Measurements from ENCODE around the gene SLC4A9.

DNA sequence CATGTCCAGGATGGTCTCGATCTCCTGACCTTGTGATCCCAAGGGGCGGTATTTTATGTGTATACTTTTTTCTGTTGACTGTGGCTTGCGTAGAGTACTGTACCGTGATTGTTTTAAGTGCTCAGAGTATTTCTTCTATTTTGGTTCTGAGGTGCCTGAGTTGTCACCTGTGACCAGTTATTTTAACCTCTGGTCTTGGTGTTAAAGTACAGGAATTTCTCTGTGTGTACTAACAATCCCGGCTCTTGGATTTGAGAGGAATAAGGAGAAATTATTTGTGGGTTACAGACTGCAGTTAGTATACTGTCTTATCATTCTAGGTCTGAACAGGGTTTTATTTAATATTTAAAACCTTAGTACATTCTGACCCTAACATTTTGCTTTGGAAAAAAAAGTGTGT, 43.6 kb downstream of the SLC4A9 start:
- TF ChIP-seq, protein P1, sequence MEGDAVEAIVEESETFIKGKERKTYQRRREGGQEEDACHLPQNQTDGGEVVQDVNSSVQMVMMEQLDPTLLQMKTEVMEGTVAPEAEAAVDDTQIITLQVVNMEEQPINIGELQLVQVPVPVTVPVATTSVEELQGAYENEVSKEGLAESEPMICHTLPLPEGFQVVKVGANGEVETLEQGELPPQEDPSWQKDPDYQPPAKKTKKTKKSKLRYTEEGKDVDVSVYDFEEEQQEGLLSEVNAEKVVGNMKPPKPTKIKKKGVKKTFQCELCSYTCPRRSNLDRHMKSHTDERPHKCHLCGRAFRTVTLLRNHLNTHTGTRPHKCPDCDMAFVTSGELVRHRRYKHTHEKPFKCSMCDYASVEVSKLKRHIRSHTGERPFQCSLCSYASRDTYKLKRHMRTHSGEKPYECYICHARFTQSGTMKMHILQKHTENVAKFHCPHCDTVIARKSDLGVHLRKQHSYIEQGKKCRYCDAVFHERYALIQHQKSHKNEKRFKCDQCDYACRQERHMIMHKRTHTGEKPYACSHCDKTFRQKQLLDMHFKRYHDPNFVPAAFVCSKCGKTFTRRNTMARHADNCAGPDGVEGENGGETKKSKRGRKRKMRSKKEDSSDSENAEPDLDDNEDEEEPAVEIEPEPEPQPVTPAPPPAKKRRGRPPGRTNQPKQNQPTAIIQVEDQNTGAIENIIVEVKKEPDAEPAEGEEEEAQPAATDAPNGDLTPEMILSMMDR (IDR thresholded peaks at IDR 0.05; ENCODE audit: low read depth, low read length, missing input control) = no peak
- TF ChIP-seq, protein P2, sequence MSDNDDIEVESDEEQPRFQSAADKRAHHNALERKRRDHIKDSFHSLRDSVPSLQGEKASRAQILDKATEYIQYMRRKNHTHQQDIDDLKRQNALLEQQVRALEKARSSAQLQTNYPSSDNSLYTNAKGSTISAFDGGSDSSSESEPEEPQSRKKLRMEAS (IDR thresholded peaks at IDR 0.05) = no peak
- TF ChIP-seq, protein P3, sequence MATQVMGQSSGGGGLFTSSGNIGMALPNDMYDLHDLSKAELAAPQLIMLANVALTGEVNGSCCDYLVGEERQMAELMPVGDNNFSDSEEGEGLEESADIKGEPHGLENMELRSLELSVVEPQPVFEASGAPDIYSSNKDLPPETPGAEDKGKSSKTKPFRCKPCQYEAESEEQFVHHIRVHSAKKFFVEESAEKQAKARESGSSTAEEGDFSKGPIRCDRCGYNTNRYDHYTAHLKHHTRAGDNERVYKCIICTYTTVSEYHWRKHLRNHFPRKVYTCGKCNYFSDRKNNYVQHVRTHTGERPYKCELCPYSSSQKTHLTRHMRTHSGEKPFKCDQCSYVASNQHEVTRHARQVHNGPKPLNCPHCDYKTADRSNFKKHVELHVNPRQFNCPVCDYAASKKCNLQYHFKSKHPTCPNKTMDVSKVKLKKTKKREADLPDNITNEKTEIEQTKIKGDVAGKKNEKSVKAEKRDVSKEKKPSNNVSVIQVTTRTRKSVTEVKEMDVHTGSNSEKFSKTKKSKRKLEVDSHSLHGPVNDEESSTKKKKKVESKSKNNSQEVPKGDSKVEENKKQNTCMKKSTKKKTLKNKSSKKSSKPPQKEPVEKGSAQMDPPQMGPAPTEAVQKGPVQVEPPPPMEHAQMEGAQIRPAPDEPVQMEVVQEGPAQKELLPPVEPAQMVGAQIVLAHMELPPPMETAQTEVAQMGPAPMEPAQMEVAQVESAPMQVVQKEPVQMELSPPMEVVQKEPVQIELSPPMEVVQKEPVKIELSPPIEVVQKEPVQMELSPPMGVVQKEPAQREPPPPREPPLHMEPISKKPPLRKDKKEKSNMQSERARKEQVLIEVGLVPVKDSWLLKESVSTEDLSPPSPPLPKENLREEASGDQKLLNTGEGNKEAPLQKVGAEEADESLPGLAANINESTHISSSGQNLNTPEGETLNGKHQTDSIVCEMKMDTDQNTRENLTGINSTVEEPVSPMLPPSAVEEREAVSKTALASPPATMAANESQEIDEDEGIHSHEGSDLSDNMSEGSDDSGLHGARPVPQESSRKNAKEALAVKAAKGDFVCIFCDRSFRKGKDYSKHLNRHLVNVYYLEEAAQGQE (IDR thresholded peaks at IDR 0.05) = no peak
- TF ChIP-seq RXRA (IDR thresholded peaks at IDR 0.05) = no peak
- TF ChIP-seq, protein P4, sequence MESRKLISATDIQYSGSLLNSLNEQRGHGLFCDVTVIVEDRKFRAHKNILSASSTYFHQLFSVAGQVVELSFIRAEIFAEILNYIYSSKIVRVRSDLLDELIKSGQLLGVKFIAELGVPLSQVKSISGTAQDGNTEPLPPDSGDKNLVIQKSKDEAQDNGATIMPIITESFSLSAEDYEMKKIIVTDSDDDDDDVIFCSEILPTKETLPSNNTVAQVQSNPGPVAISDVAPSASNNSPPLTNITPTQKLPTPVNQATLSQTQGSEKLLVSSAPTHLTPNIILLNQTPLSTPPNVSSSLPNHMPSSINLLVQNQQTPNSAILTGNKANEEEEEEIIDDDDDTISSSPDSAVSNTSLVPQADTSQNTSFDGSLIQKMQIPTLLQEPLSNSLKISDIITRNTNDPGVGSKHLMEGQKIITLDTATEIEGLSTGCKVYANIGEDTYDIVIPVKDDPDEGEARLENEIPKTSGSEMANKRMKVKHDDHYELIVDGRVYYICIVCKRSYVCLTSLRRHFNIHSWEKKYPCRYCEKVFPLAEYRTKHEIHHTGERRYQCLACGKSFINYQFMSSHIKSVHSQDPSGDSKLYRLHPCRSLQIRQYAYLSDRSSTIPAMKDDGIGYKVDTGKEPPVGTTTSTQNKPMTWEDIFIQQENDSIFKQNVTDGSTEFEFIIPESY (IDR thresholded peaks at IDR 0.05) = no peak
- no peak for TF ChIP-seq SP1 (IDR thresholded peaks at IDR 0.05)
- no peak for TF ChIP-seq YY1 (IDR thresholded peaks at IDR 0.05)
- TF ChIP-seq TAF1 (conservative IDR thresholded peaks at IDR 0.05) = no peak
- TF ChIP-seq RAD21 (IDR thresholded peaks at IDR 0.05) = no peak
- TF ChIP-seq, protein P5, sequence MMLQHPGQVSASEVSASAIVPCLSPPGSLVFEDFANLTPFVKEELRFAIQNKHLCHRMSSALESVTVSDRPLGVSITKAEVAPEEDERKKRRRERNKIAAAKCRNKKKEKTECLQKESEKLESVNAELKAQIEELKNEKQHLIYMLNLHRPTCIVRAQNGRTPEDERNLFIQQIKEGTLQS (IDR thresholded peaks at IDR 0.05) = no peak
- TF ChIP-seq GABPA (IDR thresholded peaks at IDR 0.05 in 1 of 2, conservative IDR thresholded peaks at IDR 0.05 in 1 of 2) = no peak
- no peak for TF ChIP-seq HNF4G (IDR thresholded peaks at IDR 0.05)
